B cell (primary cell): ENCODE measurements around the gene LCE1D.

Experiments
- EZH2 ChIP-seq: IDR thresholded peaks from 2 replicates; pipeline ENCODE4 v1.6.1; 2012; ENCODE audit warnings: borderline replicate concordance, low read depth, mild to moderate bottlenecking, moderate library complexity, low read length; ENCODE audit not compliant: insufficient read depth, poor library complexity, severe bottlenecking
- TF ChIP-seq, protein P1 (sequence below): fragments of 200-600 bp; IDR thresholded peaks from one replicate; pipeline ENCODE4 v1.8.0; 2022; ENCODE audit warnings: antibody characterized with exemption, mild to moderate bottlenecking

DNA sequence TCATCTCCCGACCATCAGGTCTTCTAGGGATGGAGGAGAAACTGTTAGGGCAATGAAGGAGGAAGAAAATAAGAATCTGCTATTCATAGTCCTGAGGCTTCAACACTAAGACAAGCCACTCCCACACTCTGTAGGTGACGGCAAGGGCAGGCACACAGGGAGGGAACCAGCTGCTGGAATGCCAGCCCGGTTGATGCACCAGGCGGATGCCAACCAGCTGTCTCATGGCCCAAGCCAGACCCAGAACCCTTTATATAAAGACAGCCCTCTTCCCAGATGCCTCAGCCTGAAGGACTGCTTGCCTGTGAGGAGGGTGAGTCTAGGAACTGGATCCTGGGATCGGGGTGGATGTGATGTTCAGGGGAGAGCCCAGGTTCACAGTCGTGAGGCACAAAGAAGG lies 38.8 kb upstream of the LCE1D start, which contains the start of gene KPRP:
- TF ChIP-seq, protein P1, sequence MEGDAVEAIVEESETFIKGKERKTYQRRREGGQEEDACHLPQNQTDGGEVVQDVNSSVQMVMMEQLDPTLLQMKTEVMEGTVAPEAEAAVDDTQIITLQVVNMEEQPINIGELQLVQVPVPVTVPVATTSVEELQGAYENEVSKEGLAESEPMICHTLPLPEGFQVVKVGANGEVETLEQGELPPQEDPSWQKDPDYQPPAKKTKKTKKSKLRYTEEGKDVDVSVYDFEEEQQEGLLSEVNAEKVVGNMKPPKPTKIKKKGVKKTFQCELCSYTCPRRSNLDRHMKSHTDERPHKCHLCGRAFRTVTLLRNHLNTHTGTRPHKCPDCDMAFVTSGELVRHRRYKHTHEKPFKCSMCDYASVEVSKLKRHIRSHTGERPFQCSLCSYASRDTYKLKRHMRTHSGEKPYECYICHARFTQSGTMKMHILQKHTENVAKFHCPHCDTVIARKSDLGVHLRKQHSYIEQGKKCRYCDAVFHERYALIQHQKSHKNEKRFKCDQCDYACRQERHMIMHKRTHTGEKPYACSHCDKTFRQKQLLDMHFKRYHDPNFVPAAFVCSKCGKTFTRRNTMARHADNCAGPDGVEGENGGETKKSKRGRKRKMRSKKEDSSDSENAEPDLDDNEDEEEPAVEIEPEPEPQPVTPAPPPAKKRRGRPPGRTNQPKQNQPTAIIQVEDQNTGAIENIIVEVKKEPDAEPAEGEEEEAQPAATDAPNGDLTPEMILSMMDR: no peak
- TF ChIP-seq EZH2: no peak
